ENCODE measurements around the gene UTP15. TPM values are rescaled to one million over a fixed set of nuclear protein-coding genes. Genes with fewer than 3 reads are reported as not detected.

The UTP15 gene
- total RNA-seq, 1 donor from 2014 or later = 22.7 TPM

GRCh38 chr5:73539730-73540129 is 25.8 kb upstream of the UTP15 start:
- H3K36me3 Mint-ChIP-seq = no peaks in the 10 kb centered on the region

DNA sequence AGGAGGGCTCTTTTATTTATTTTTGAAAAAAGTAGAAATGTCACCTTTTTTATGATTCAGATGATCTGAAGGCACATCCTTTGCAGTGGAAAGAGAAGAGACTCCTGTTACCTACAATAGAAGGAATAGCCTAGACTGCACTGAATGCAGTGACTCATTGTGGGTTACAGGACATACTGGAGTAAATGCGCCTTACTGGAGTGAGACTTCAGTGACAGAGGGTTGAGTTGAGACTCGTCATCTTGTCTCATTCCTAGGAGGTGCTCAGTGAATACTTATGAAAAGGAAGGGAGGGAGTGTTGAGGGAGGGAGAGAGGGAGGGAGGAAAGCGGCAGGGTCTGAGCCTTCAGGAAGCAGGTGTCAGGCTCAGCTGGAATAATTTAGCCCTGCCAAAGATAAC is 25.4 kb upstream of the UTP15 start:
- H3K27ac Mint-ChIP-seq = peak overlapping the region; percentile 83
- no peak for DNase-seq (ENCODE audit: extremely low spot score, unreplicated experiment)
- no peaks in the 10 kb centered on the region for H3K4me1 Mint-ChIP-seq (ENCODE audit: unreplicated experiment)
- no peak overlapping the region for H3K4me3 Mint-ChIP-seq
- peaks cover 21% of the 10 kb centered on the region for H3K27me3 Mint-ChIP-seq
- no peaks in the 10 kb centered on the region for H3K9me3 Mint-ChIP-seq
- no peak for TF ChIP-seq CTCF (conservative IDR thresholded peaks at IDR 0.05)
- H3K36me3 Mint-ChIP-seq = no peaks in the 10 kb centered on the region

More at GRCh38 chr5:73539730-73540129, 25.8 kb upstream of the UTP15 start:
- no peak overlapping the region for H3K4me3 Mint-ChIP-seq
- no peaks in the 10 kb centered on the region for H3K4me1 Mint-ChIP-seq (ENCODE audit: unreplicated experiment)
- no peak for DNase-seq (ENCODE audit: extremely low spot score, unreplicated experiment)
- no peaks in the 10 kb centered on the region for H3K9me3 Mint-ChIP-seq
- no peak for TF ChIP-seq CTCF (conservative IDR thresholded peaks at IDR 0.05)
- peak overlapping the region; percentile 83 for H3K27ac Mint-ChIP-seq
- peaks cover 21% of the 10 kb centered on the region for H3K27me3 Mint-ChIP-seq

GRCh38 chr5:73542020-73542419 is 23.5 kb upstream of the UTP15 start:
- H3K36me3 Mint-ChIP-seq = no peaks in the 10 kb centered on the region
- H3K4me3 Mint-ChIP-seq = no peak overlapping the region
- TF ChIP-seq CTCF (conservative IDR thresholded peaks at IDR 0.05) = no peak
- no peaks in the 10 kb centered on the region for H3K4me1 Mint-ChIP-seq (ENCODE audit: unreplicated experiment)
- no peak for DNase-seq (ENCODE audit: extremely low spot score, unreplicated experiment)
- H3K9me3 Mint-ChIP-seq = no peaks in the 10 kb centered on the region
- no peak overlapping the region for H3K27ac Mint-ChIP-seq
- peaks cover 18% of the 10 kb centered on the region for H3K27me3 Mint-ChIP-seq

GRCh38 chr5:73544429-73545402 is 20.8 kb upstream of the UTP15 start:
- Mint-ChIP-seq H3K9me3 (no peaks in the 10 kb centered on the region), H3K36me3 (no peaks in the 10 kb centered on the region), H3K4me1 (ENCODE audit: unreplicated experiment) (no peaks in the 10 kb centered on the region), H3K27me3 (peaks cover 17% of the 10 kb centered on the region), H3K4me3 (no peak overlapping the region), H3K27ac (no peak overlapping the region)
- TF ChIP-seq CTCF (conservative IDR thresholded peaks at IDR 0.05) = no peak
- DNase-seq (ENCODE audit: extremely low spot score, unreplicated experiment) = no peak

- Mint-ChIP-seq H3K27me3 (peaks cover 11% of the 10 kb centered on the region), H3K4me3 (no peak overlapping the region), H3K4me1 (ENCODE audit: unreplicated experiment) (no peaks in the 10 kb centered on the region), H3K9me3 (no peaks in the 10 kb centered on the region), H3K36me3 (no peaks in the 10 kb centered on the region), H3K27ac (no peak overlapping the region)
- no peak for TF ChIP-seq CTCF (conservative IDR thresholded peaks at IDR 0.05)
- DNase-seq (ENCODE audit: extremely low spot score, unreplicated experiment) = no peak
Observed at GRCh38 chr5:73545403-73545779, 20.2 kb upstream of the UTP15 start.

Measured in type B pancreatic cell (in vitro differentiated cells).